GM18517 (cell line): ENCODE results near the gene BICRA.
"Not testable (repeated sequence)": the region's sequence is repeated elsewhere in the genome, so short reads cannot be mapped to it uniquely, and the experiment has no call there.

Source experiments
- ATAC-seq: cut with Tn5 transposase; IDR thresholded peaks from one replicate; pipeline ENCODE4 v1.9.1; 2021; ENCODE audit warnings: mild to moderate bottlenecking, moderate library complexity; ENCODE audit not compliant: unreplicated experiment

Gene BICRA

GRCh38 chr19:47658431-47659348 is 49.8 kb downstream of the BICRA start:
- no peak for ATAC-seq

GRCh38 chr19:47660435-47660832 is 51.5 kb downstream of the BICRA start:
- no peak for ATAC-seq

- ATAC-seq = no peak
Measured at GRCh38 chr19:47661161-47661560, 52.2 kb downstream of the BICRA start.

GRCh38 chr19:47661611-47662010 is 52.7 kb downstream of the BICRA start:
- no peak for ATAC-seq

- ATAC-seq = no peak
Measured at GRCh38 chr19:47663435-47663910, 54.5 kb downstream of the BICRA start.

- no peak for ATAC-seq
Measured at GRCh38 chr19:47663911-47664771, 55.2 kb downstream of the BICRA start.

GRCh38 chr19:47668556-47668955 is 59.6 kb downstream of the BICRA start:
- not testable (repeated sequence) for ATAC-seq

- ATAC-seq = no peak
Measured at GRCh38 chr19:47670736-47671135, 61.8 kb downstream of the BICRA start.

GRCh38 chr19:47671499-47671898 is 62.6 kb downstream of the BICRA start:
- no peak for ATAC-seq

- ATAC-seq = no peak
Measured at GRCh38 chr19:47673426-47673825, 64.5 kb downstream of the BICRA start.

GRCh38 chr19:47674548-47674947 is 65.6 kb downstream of the BICRA start:
- ATAC-seq = no peak

- ATAC-seq = no peak
Measured at GRCh38 chr19:47675271-47675670, 66.3 kb downstream of the BICRA start.

GRCh38 chr19:47675859-47676258 is 66.9 kb downstream of the BICRA start:
- ATAC-seq = no peak

- no peak for ATAC-seq
Measured at GRCh38 chr19:47676811-47677210, 67.9 kb downstream of the BICRA start.

- no peak for ATAC-seq
Measured at GRCh38 chr19:47679251-47679900, 70.4 kb downstream of the BICRA start.

GRCh38 chr19:47679922-47680857 is 71.3 kb downstream of the BICRA start:
- ATAC-seq = no peak

- ATAC-seq = no peak
Measured at GRCh38 chr19:47680858-47681332, 72.0 kb downstream of the BICRA start.

- no peak for ATAC-seq
Measured at GRCh38 chr19:47681388-47681787, 72.5 kb downstream of the BICRA start.

- ATAC-seq = no peak
Measured at GRCh38 chr19:47681936-47682335, 73.0 kb downstream of the BICRA start.

GRCh38 chr19:47682939-47683338 is 74.0 kb downstream of the BICRA start:
- ATAC-seq = no peak
